HL-60 (cell line): ENCODE measurements around the gene TMEM144.

Experiments used
- DNase-seq, 2 experiments: peaks; one replicate each; pipeline ENCODE4 v3.0.0-alpha.2; 2010 to 2020; ENCODE audit warnings: low read depth in 1 of 2, low spot score in 1 of 2
- H3K27ac ChIP-seq: fragments of 250-450 bp; sonication (Bioruptor Pico); replicated peaks from 2 replicates; pipeline ENCODE4 v1.5.1; 2020; ENCODE audit warnings: mild to moderate bottlenecking, moderate library complexity
- H3K27me3 ChIP-seq: fragments of 250-450 bp; sonication (Bioruptor Pico); 2 replicates; pipeline ENCODE4 v1.5.1; 2021; ENCODE audit warnings: mild to moderate bottlenecking, moderate library complexity; ENCODE audit not compliant: insufficient read depth, poor library complexity, severe bottlenecking
- H3K4me3 ChIP-seq: replicated peaks from 2 replicates; pipeline ENCODE4 v1.5.1; 2011; ENCODE audit warnings: mild to moderate bottlenecking, control low read depth, low read length; ENCODE audit not compliant: insufficient read depth
- CTCF ChIP-seq: IDR thresholded peaks from one replicate; pipeline ENCODE4 v1.5.1; 2011; ENCODE audit warnings: low read length, control low read depth, inconsistent platforms; ENCODE audit not compliant: insufficient read depth
- GABPA ChIP-seq: IDR thresholded peaks from 2 replicates; pipeline ENCODE4 v1.6.1; 2012; ENCODE audit warnings: low read depth
- POLR2AphosphoS5 ChIP-seq: IDR thresholded peaks from 2 replicates; pipeline ENCODE4 v1.6.1; 2012; ENCODE audit warnings: low read depth
- REST ChIP-seq: IDR thresholded peaks from 2 replicates; pipeline ENCODE4 v1.6.1; 2012; ENCODE audit warnings: low read depth; ENCODE audit not compliant: insufficient replicate concordance
- SPI1 ChIP-seq: IDR thresholded peaks from 2 replicates; pipeline ENCODE4 v1.6.1; 2012; ENCODE audit warnings: low read depth, mild to moderate bottlenecking, borderline replicate concordance

TMEM144 gene

DNA sequence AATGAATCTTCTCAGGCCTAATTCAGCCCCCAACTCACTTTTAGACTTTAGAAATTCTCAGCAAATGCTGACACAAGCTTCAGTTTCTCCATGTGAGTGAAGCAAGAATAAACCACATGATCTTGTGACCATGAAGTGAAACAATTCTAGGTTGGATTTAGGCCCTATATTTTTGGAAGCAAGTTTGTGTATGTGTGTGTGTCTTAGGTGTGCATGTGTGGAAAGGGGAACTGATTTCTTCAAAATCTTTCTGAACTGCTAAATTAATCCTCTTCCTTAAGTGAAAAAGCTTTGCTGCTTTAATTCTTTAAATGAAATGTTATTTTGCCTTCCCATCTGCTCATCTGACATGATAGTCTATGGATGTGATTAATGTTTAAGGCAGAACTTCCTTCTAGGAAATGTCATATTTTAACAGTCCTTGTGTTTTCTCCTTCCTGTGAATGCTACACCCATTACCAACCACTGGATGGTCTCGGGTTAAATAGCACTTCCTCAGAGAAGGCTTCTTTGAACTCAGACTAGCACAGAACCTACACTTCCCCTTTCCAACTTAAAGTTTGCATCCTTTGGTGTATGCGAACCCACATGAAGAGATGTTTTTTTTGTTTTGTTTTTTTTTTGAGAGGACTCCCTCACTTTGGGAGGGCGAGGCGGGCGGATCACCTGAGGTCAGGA lies 1.2 kb upstream of the TMEM144 start:
- no peak for TF ChIP-seq POLR2AphosphoS5
- no peak for TF ChIP-seq GABPA
- TF ChIP-seq SPI1 = peak; percentile 99
- peak; percentile 74 to 79 for DNase-seq
- H3K27me3 ChIP-seq = no peaks in the 10 kb centered on the region
- peak overlapping the region; percentile 81 for H3K27ac ChIP-seq
- no peak overlapping the region for H3K4me3 ChIP-seq

DNA sequence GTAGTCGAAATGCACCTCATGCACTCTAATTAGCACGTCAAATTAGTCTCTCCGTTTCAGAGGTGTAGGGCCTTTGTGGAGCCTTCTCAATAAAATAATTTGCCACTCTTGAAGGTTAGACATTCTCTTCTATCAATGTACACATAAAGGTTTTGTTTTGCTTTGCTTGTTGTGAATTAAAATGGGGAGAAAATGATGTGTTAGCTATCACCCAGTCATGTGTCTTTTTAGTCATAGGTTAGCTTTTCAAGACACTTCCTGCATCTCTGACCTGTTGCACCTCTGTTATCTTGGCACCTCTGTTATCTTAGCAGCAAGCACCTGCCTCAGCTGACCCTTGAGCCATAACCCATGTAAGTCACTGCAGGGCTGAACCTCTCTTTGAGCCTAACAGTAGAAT lies 936 bp downstream of the TMEM144 start:
- H3K27ac ChIP-seq = peak overlapping the region; percentile 81
- TF ChIP-seq SPI1 = no peak
- TF ChIP-seq CTCF = no peak
- no peak for TF ChIP-seq POLR2AphosphoS5
- no peak for TF ChIP-seq REST
- TF ChIP-seq GABPA = no peak

GRCh38 chr4:158213466-158213865 lies 3.2 kb downstream of the TMEM144 start:
- Histone ChIP-seq H3K4me3 (no peak overlapping the region), H3K27ac (no peak overlapping the region), H3K27me3 (no peaks in the 10 kb centered on the region)
- DNase-seq = no peak
- TF ChIP-seq SPI1 (no peak), REST (no peak), GABPA (no peak), CTCF (no peak), POLR2AphosphoS5 (no peak)

More for the DNA sequence above, 936 bp downstream of the TMEM144 start:
- no peaks in the 10 kb centered on the region for H3K27me3 ChIP-seq
- H3K4me3 ChIP-seq = peak overlapping the region; percentile 44
- DNase-seq = no peak

DNA sequence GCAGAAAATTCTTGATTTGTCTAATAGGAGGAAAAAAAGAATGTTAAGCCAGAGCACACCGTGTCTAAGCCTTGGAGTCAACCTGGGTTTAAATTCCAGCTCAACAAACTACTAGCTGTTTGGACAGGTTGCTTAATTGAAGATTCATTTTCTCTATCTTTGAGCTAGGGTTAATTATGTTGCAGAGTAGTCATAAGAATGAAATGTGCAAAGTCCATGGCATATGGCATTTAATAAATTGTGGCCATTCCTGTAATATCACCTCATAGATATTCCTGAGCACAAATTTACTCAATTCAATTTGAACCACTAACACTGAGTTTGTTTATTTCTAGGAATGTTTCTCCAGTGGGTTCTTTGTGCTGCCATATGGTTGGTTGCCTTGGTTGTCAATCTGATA lies 4.6 kb downstream of the TMEM144 start:
- no peak overlapping the region for H3K4me3 ChIP-seq
- TF ChIP-seq GABPA (no peak), REST (no peak), POLR2AphosphoS5 (no peak), CTCF (no peak), SPI1 (no peak)
- H3K27ac ChIP-seq = no peak overlapping the region
- no peak for DNase-seq
- H3K27me3 ChIP-seq = no peaks in the 10 kb centered on the region
